Activated naive CD8-positive, alpha-beta T cell treated with anti-CD3 and anti-CD28 coated beads, Interleukin-2, amount 50 U/mL, for 24 hours (primary cell): ENCODE results near the gene CLCNKB.
A peak's percentile ranks its signal among the peaks of the same experiment; 100 is the strongest.
"Not testable (repeated sequence)": the region's sequence is repeated elsewhere in the genome, so short reads cannot be mapped to it uniquely, and the experiment has no call there.

ENCODE experiments used
- ATAC-seq: fragments of 150-1000 bp; cut with Tn5 transposase; one replicate; pipeline ENCODE4 v1.10.0; 2021
- DNase-seq: peaks from one replicate; pipeline ENCODE4 v3.0.0; 2021
- H3K27ac Mint-ChIP-seq: one replicate; pipeline ENCODE4 v1.8.0; 2021; ENCODE audit warnings: mild to moderate bottlenecking, mixed read lengths
- H3K27me3 Mint-ChIP-seq: one replicate; pipeline ENCODE4 v1.8.0; 2021; ENCODE audit warnings: mixed read lengths
- H3K36me3 Mint-ChIP-seq: one replicate; pipeline ENCODE4 v1.8.0; 2021; ENCODE audit warnings: low read depth, mixed read lengths
- H3K4me1 Mint-ChIP-seq: one replicate; pipeline ENCODE4 v1.8.0; 2021; ENCODE audit warnings: mixed read lengths
- H3K4me3 Mint-ChIP-seq: one replicate; pipeline ENCODE4 v1.8.0; 2021; ENCODE audit warnings: mild to moderate bottlenecking, moderate library complexity, mixed read lengths
- H3K9me3 Mint-ChIP-seq: one replicate; pipeline ENCODE4 v1.8.0; 2021; ENCODE audit warnings: mixed read lengths

CLCNKB gene

GRCh38 chr1:16043521-16043920, at the start of gene CLCNKB:
Gene CLCNKB, plus strand, starts transcription at chr1:16043782. Its CDS starts 711 bp downstream, at chr1:16044493.
- DNase-seq (no peak), ATAC-seq (no peak)
- Mint-ChIP-seq H3K36me3 (no peaks in the 10 kb centered on the region), H3K27me3 (no peaks in the 10 kb centered on the region), H3K9me3 (no peaks in the 10 kb centered on the region), H3K27ac (no peak within 1 kb of the TSS), H3K4me3 (no peak within 1 kb of the TSS), H3K4me1 (no peaks in the 10 kb centered on the region)

- Mint-ChIP-seq H3K36me3 (no peaks in the 10 kb centered on the region), H3K4me3 (no peak overlapping the region), H3K4me1 (no peaks in the 10 kb centered on the region), H3K9me3 (no peaks in the 10 kb centered on the region), H3K27ac (no peak overlapping the region), H3K27me3 (peaks cover 3% of the 10 kb centered on the region)
- DNase-seq (no peak), ATAC-seq (no peak)
Measured at GRCh38 chr1:15994081-15994480, 49.5 kb upstream of the CLCNKB start.

GRCh38 chr1:15994590-15995351, 48.8 kb upstream of the CLCNKB start:
- Mint-ChIP-seq H3K4me3 (no peak overlapping the region), H3K27me3 (peaks cover 3% of the 10 kb centered on the region), H3K27ac (no peak overlapping the region), H3K4me1 (no peaks in the 10 kb centered on the region), H3K9me3 (no peaks in the 10 kb centered on the region), H3K36me3 (no peaks in the 10 kb centered on the region)
- peak; percentile 64 for DNase-seq
- peak; percentile 74 for ATAC-seq

- DNase-seq (no peak), ATAC-seq (no peak)
- H3K4me3 Mint-ChIP-seq: no peak overlapping the region
- H3K27ac Mint-ChIP-seq: no peak overlapping the region
- H3K27me3 Mint-ChIP-seq: peaks cover 3% of the 10 kb centered on the region
- H3K9me3 Mint-ChIP-seq: no peaks in the 10 kb centered on the region
- H3K36me3 Mint-ChIP-seq: no peaks in the 10 kb centered on the region
- no peaks in the 10 kb centered on the region for H3K4me1 Mint-ChIP-seq
Measured at GRCh38 chr1:15997076-15997585, 46.5 kb upstream of the CLCNKB start.

- Mint-ChIP-seq H3K36me3 (no peaks in the 10 kb centered on the region), H3K4me3 (no peak overlapping the region), H3K4me1 (no peaks in the 10 kb centered on the region), H3K27ac (no peak overlapping the region), H3K27me3 (peaks cover 3% of the 10 kb centered on the region), H3K9me3 (no peaks in the 10 kb centered on the region)
- DNase-seq (no peak), ATAC-seq (no peak)
Measured at GRCh38 chr1:15997637-15998280, 45.8 kb upstream of the CLCNKB start.

GRCh38 chr1:15998929-15999328, 44.7 kb upstream of the CLCNKB start:
- no peaks in the 10 kb centered on the region for H3K4me1 Mint-ChIP-seq
- ATAC-seq (no peak), DNase-seq (no peak)
- no peaks in the 10 kb centered on the region for H3K36me3 Mint-ChIP-seq
- H3K27ac Mint-ChIP-seq: no peak overlapping the region
- H3K9me3 Mint-ChIP-seq: no peaks in the 10 kb centered on the region
- H3K4me3 Mint-ChIP-seq: no peak overlapping the region
- H3K27me3 Mint-ChIP-seq: peaks cover 3% of the 10 kb centered on the region

GRCh38 chr1:16001274-16001673, 42.3 kb upstream of the CLCNKB start:
- not testable (repeated sequence) for ATAC-seq, H3K27ac Mint-ChIP-seq, H3K27me3 Mint-ChIP-seq, H3K4me3 Mint-ChIP-seq, H3K9me3 Mint-ChIP-seq, H3K4me1 Mint-ChIP-seq, H3K36me3 Mint-ChIP-seq, DNase-seq

GRCh38 chr1:16005597-16005996, 38.0 kb upstream of the CLCNKB start:
- ATAC-seq: no peak
- DNase-seq: no peak
- H3K9me3 Mint-ChIP-seq: no peaks in the 10 kb centered on the region
- no peaks in the 10 kb centered on the region for H3K36me3 Mint-ChIP-seq
- no peaks in the 10 kb centered on the region for H3K27me3 Mint-ChIP-seq
- peaks cover 13% of the 10 kb centered on the region for H3K4me1 Mint-ChIP-seq
- no peak overlapping the region for H3K4me3 Mint-ChIP-seq
- H3K27ac Mint-ChIP-seq: no peak overlapping the region

- Mint-ChIP-seq H3K27me3 (no peaks in the 10 kb centered on the region), H3K27ac (peak overlapping the region; percentile 52), H3K36me3 (no peaks in the 10 kb centered on the region), H3K9me3 (no peaks in the 10 kb centered on the region), H3K4me1 (peaks cover 13% of the 10 kb centered on the region), H3K4me3 (no peak overlapping the region)
- ATAC-seq (no peak), DNase-seq (no peak)
Measured at GRCh38 chr1:16006010-16006409, 37.6 kb upstream of the CLCNKB start.

- Mint-ChIP-seq H3K27me3 (peaks cover 3% of the 10 kb centered on the region), H3K36me3 (no peaks in the 10 kb centered on the region), H3K4me3 (no peak overlapping the region), H3K27ac (peak overlapping the region; percentile 52), H3K4me1 (peaks cover 13% of the 10 kb centered on the region), H3K9me3 (no peaks in the 10 kb centered on the region)
- ATAC-seq (peak; percentile 86), DNase-seq (no peak)
Measured at GRCh38 chr1:16006552-16007485, 36.8 kb upstream of the CLCNKB start.

GRCh38 chr1:16007671-16008341, 35.8 kb upstream of the CLCNKB start:
- no peak for ATAC-seq
- H3K4me3 Mint-ChIP-seq: no peak overlapping the region

GRCh38 chr1:16009030-16009460, 34.5 kb upstream of the CLCNKB start:
- Mint-ChIP-seq H3K36me3 (no peaks in the 10 kb centered on the region), H3K9me3 (no peaks in the 10 kb centered on the region), H3K27ac (no peak overlapping the region), H3K27me3 (peaks cover 3% of the 10 kb centered on the region), H3K4me1 (peaks cover 28% of the 10 kb centered on the region), H3K4me3 (no peak overlapping the region)
- peak; percentile 82 for DNase-seq
- ATAC-seq: peak; percentile 21

More at GRCh38 chr1:16007671-16008341, 35.8 kb upstream of the CLCNKB start:
- DNase-seq: no peak
- no peaks in the 10 kb centered on the region for H3K36me3 Mint-ChIP-seq
- H3K4me1 Mint-ChIP-seq: peaks cover 21% of the 10 kb centered on the region
- no peaks in the 10 kb centered on the region for H3K9me3 Mint-ChIP-seq
- peaks cover 3% of the 10 kb centered on the region for H3K27me3 Mint-ChIP-seq
- H3K27ac Mint-ChIP-seq: no peak overlapping the region

- H3K36me3 Mint-ChIP-seq: no peaks in the 10 kb centered on the region
- H3K4me3 Mint-ChIP-seq: no peak overlapping the region
- peaks cover 7% of the 10 kb centered on the region for H3K27me3 Mint-ChIP-seq
- peaks cover 34% of the 10 kb centered on the region for H3K4me1 Mint-ChIP-seq
- H3K27ac Mint-ChIP-seq: no peak overlapping the region
- ATAC-seq (no peak), DNase-seq (no peak)
- no peaks in the 10 kb centered on the region for H3K9me3 Mint-ChIP-seq
Measured at GRCh38 chr1:16009678-16010077, 33.9 kb upstream of the CLCNKB start.

GRCh38 chr1:16010837-16011236, 32.7 kb upstream of the CLCNKB start:
- no peak overlapping the region for H3K4me3 Mint-ChIP-seq
- DNase-seq: no peak
- peaks cover 8% of the 10 kb centered on the region for H3K27me3 Mint-ChIP-seq
- peaks cover 37% of the 10 kb centered on the region for H3K4me1 Mint-ChIP-seq
- ATAC-seq: no peak
- H3K36me3 Mint-ChIP-seq: no peaks in the 10 kb centered on the region
- H3K9me3 Mint-ChIP-seq: no peaks in the 10 kb centered on the region
- H3K27ac Mint-ChIP-seq: no peak overlapping the region
